ENCODE data around the gene NME7.

DNA sequence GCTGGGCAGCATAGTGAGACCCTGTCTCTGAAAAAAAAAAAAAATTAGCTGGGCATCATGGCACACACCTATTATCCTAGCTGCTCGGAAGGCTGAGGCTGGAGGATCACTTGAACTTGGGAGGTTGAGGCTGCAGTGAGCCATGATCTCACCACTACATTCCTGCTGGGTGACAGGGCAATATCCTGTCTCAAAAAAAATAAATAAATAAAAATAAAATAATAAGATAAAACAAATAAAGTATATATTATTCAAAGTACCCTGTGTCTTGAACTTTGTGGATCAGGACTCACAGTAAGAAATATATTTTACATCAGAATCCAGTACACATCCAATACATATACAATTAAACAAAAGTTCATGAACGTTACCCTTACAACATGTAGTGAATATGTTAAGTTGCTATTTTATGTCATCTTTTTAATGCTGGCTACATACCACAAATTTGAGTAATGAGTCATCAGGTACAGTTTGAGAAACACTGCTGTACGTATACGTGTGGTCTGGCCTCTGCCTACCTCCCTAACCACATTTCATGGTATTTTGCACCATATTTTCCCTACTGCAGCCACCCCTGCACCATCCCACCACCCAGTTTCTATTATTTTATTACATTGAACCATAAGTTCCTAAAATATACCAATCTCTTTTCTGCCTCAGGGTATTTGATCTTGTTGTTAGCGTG lies 4.4 kb downstream of the NME7 start:
- TF ChIP-seq, protein P1, sequence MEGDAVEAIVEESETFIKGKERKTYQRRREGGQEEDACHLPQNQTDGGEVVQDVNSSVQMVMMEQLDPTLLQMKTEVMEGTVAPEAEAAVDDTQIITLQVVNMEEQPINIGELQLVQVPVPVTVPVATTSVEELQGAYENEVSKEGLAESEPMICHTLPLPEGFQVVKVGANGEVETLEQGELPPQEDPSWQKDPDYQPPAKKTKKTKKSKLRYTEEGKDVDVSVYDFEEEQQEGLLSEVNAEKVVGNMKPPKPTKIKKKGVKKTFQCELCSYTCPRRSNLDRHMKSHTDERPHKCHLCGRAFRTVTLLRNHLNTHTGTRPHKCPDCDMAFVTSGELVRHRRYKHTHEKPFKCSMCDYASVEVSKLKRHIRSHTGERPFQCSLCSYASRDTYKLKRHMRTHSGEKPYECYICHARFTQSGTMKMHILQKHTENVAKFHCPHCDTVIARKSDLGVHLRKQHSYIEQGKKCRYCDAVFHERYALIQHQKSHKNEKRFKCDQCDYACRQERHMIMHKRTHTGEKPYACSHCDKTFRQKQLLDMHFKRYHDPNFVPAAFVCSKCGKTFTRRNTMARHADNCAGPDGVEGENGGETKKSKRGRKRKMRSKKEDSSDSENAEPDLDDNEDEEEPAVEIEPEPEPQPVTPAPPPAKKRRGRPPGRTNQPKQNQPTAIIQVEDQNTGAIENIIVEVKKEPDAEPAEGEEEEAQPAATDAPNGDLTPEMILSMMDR (IDR thresholded peaks at IDR 0.05), result no peak
- TF ChIP-seq TCF7L2 (IDR thresholded peaks at IDR 0.05; ENCODE audit: low read depth, low read length), result no peak
